ENCODE measurements around the gene DLGAP3. TPM values are rescaled to one million over a fixed set of nuclear protein-coding genes. Genes with fewer than 3 reads are reported as not detected.
"Not testable (repeated sequence)": the region's sequence is repeated elsewhere in the genome, so short reads cannot be mapped to it uniquely, and the experiment has no call there.

Gene DLGAP3
- polyA plus RNA-seq (ENCODE audit: insufficient read length), result 1.9 TPM
- long read RNA-seq, donor 1, partial matches to known transcripts, result 0 of 3 reads
- long read RNA-seq, donor 1, other reads (novel, unspliced or antisense), result 0 of 3 reads
- long read RNA-seq, donor 2, result 0 reads
- long read RNA-seq, donor 3, partial matches to known transcripts, result 0 of 1 reads
- long read RNA-seq, donor 3, other reads (novel, unspliced or antisense), result 0 of 1 reads
- long read RNA-seq, donor 4, result 0 reads
- long read RNA-seq, donor 5, result 0 reads
- long read RNA-seq, donor 6, partial matches to known transcripts, result 0 of 1 reads
- long read RNA-seq, donor 6, other reads (novel, unspliced or antisense), result 0 of 1 reads
- long read RNA-seq, donor 7, partial matches to known transcripts, result 0 of 1 reads
- long read RNA-seq, donor 7, other reads (novel, unspliced or antisense), result 0 of 1 reads
- long read RNA-seq, donor 8, result 0 reads

GRCh38 chr1:34929497-34929852 lies at the start of gene DLGAP3:
Gene DLGAP3, minus strand, starts transcription at chr1:34929650. Its CDS starts 24,267 bp downstream, at chr1:34905383.
- DNase-seq, result peak; percentile 40

GRCh38 chr1:34978921-34979320 lies 49.5 kb upstream of the DLGAP3 start:
- no peak for DNase-seq

- no peak for DNase-seq
Observed at GRCh38 chr1:34977858-34978257, 48.4 kb upstream of the DLGAP3 start.

GRCh38 chr1:34977210-34977471 lies 47.7 kb upstream of the DLGAP3 start:
- no peak for DNase-seq

GRCh38 chr1:34976384-34977209 lies 47.1 kb upstream of the DLGAP3 start:
- DNase-seq, result no peak

GRCh38 chr1:34975771-34976170 lies 46.3 kb upstream of the DLGAP3 start:
- no peak for DNase-seq

- DNase-seq, result no peak
Observed at GRCh38 chr1:34975338-34975737, 45.9 kb upstream of the DLGAP3 start.

GRCh38 chr1:34974626-34975025 lies 45.2 kb upstream of the DLGAP3 start:
- DNase-seq, result no peak

GRCh38 chr1:34973326-34973725 lies 43.9 kb upstream of the DLGAP3 start:
- DNase-seq, result no peak

GRCh38 chr1:34970829-34971228 lies 41.4 kb upstream of the DLGAP3 start:
- DNase-seq, result no peak

GRCh38 chr1:34970220-34970735 lies 40.8 kb upstream of the DLGAP3 start:
- DNase-seq, result no peak

GRCh38 chr1:34968297-34968696 lies 38.8 kb upstream of the DLGAP3 start:
- not testable (repeated sequence) for DNase-seq

- not testable (repeated sequence) for DNase-seq
Observed at GRCh38 chr1:34967672-34968071, 38.2 kb upstream of the DLGAP3 start.

GRCh38 chr1:34965597-34965996 lies 36.1 kb upstream of the DLGAP3 start:
- DNase-seq, result no peak

GRCh38 chr1:34950428-34950827 lies 21.0 kb upstream of the DLGAP3 start:
- no peak for DNase-seq

- not testable (repeated sequence) for DNase-seq
Observed at GRCh38 chr1:34948739-34949138, 19.3 kb upstream of the DLGAP3 start.

- not testable (repeated sequence) for DNase-seq
Observed at GRCh38 chr1:34947641-34948314, 18.3 kb upstream of the DLGAP3 start.

- DNase-seq, result peak; percentile 20
Observed at GRCh38 chr1:34946211-34946610, 16.8 kb upstream of the DLGAP3 start.

- not testable (repeated sequence) for DNase-seq
Observed at GRCh38 chr1:34941798-34942197, 12.3 kb upstream of the DLGAP3 start.

GRCh38 chr1:34930702-34931071 lies 1.2 kb upstream of the DLGAP3 start:
- no peak for DNase-seq

GRCh38 chr1:34929853-34930701 lies 627 bp upstream of the DLGAP3 start:
- DNase-seq, result no peak

All from left kidney (tissue), 8 donors.